Uterus (tissue), 2 donors: Measurements from ENCODE around the gene OR8D2.

Experiments used
- CTCF ChIP-seq, 4 experiments: fragments of 200-600 bp in 2 of 4; fragments of 450-650 bp in 2 of 4; sonication (generic) in 2 of 4; IDR thresholded peaks; one replicate each; pipeline ENCODE4 v1.5.1; 2016 to 2019; ENCODE audit warnings: antibody characterized with exemption in 4 of 4, mild to moderate bottlenecking in 2 of 4, moderate library complexity in 1 of 4
- POLR2A ChIP-seq, 2 donors: fragments of 450-650 bp; IDR thresholded peaks; one replicate each; pipeline ENCODE4 v1.6.1; 2016; ENCODE audit warnings: antibody characterized with exemption in 2 of 2, mild to moderate bottlenecking in 1 of 2, moderate library complexity in 1 of 2

- TF ChIP-seq CTCF (IDR thresholded peaks at IDR 0.05) (no peak), POLR2A (IDR thresholded peaks at IDR 0.05) (no peak)
Measured at GRCh38 chr11:124320097-124320496, at the start of gene OR8D2.
